Glomerular endothelial cell (primary cell): ENCODE measurements around the gene PPP2R2C. TPM values are rescaled to one million over a fixed set of nuclear protein-coding genes. Genes with fewer than 3 reads are reported as not detected.

Experiments
- DNase-seq: peaks from one replicate; pipeline ENCODE4 v3.0.0-alpha.2; 2011; ENCODE audit warnings: low read depth, low spot score; ENCODE audit errors: extremely low read depth
- total RNA-seq: library from RNA; depleted of rRNA; stranded (reverse); fragments of >200 nt; gene quantifications from 2 replicates; pipeline ENCODE4 v1.2.3, GENCODE V29; 2015

The PPP2R2C gene
- total RNA-seq, 1 donor from 2014 or later: 0.41 TPM

- DNase-seq: no peak
Observed at GRCh38 chr4:6333301-6334202, 138.9 kb downstream of the PPP2R2C start.

GRCh38 chr4:6332669-6333050 is 139.8 kb downstream of the PPP2R2C start:
- DNase-seq: no peak

- no peak for DNase-seq
Observed at GRCh38 chr4:6332042-6332668, 140.3 kb downstream of the PPP2R2C start.

- no peak for DNase-seq
Observed at GRCh38 chr4:6331468-6331867, 140.9 kb downstream of the PPP2R2C start.

- DNase-seq: no peak
Observed at GRCh38 chr4:6331018-6331417, 141.4 kb downstream of the PPP2R2C start.

GRCh38 chr4:6330384-6330767 is 142.0 kb downstream of the PPP2R2C start:
- no peak for DNase-seq

- DNase-seq: no peak
Observed at GRCh38 chr4:6329478-6330383, 142.7 kb downstream of the PPP2R2C start.

GRCh38 chr4:6328526-6328925 is 143.9 kb downstream of the PPP2R2C start:
- DNase-seq: no peak

- DNase-seq: no peak
Observed at GRCh38 chr4:6327220-6327917, 145.0 kb downstream of the PPP2R2C start.

GRCh38 chr4:6326312-6327060 is 145.9 kb downstream of the PPP2R2C start:
- no peak for DNase-seq

GRCh38 chr4:6325788-6326290 is 146.6 kb downstream of the PPP2R2C start:
- no peak for DNase-seq

- DNase-seq: no peak
Observed at GRCh38 chr4:6324999-6325787, 147.2 kb downstream of the PPP2R2C start.

- DNase-seq: no peak
Observed at GRCh38 chr4:6324461-6324998, 147.9 kb downstream of the PPP2R2C start.

- no peak for DNase-seq
Observed at GRCh38 chr4:6322761-6323566, 149.4 kb downstream of the PPP2R2C start.

- DNase-seq: no peak
Observed at GRCh38 chr4:6322067-6322760, 150.2 kb downstream of the PPP2R2C start.

GRCh38 chr4:6321361-6321760 is 151.1 kb downstream of the PPP2R2C start:
- no peak for DNase-seq

- no peak for DNase-seq
Observed at GRCh38 chr4:6320663-6321062, 151.8 kb downstream of the PPP2R2C start.
